HAP-1 (cell line): ENCODE data around the gene MYCBP.

Experiments used
- DNase-seq, 2 experiments: peaks; one replicate each; pipeline ENCODE4 v3.0.0-alpha.2; 2016 to 2020; ENCODE audit warnings: low spot score in 2 of 2
- H3K27me3 ChIP-seq: fragments of 250-450 bp; sonication (Bioruptor Pico); 2 replicates; pipeline ENCODE4 v1.5.1; 2020; ENCODE audit warnings: low read depth, mild to moderate bottlenecking, moderate library complexity
- H3K36me3 ChIP-seq: fragments of 250-450 bp; sonication (Bioruptor Pico); replicated peaks from 2 replicates; pipeline ENCODE4 v1.5.1; 2020; ENCODE audit warnings: mild to moderate bottlenecking
- H3K4me1 ChIP-seq: fragments of 250-450 bp; sonication (Bioruptor Pico); 2 replicates; pipeline ENCODE4 v1.5.1; 2020; ENCODE audit warnings: mild to moderate bottlenecking
- H3K4me3 ChIP-seq: fragments of 250-450 bp; sonication (Bioruptor Pico); 2 replicates; pipeline ENCODE4 v1.5.1; 2020; ENCODE audit warnings: mild to moderate bottlenecking, moderate library complexity
- H3K9me3 ChIP-seq: fragments of 250-450 bp; sonication (Bioruptor Pico); 2 replicates; pipeline ENCODE4 v1.5.1; 2020; ENCODE audit warnings: mild to moderate bottlenecking, moderate library complexity
- in situ Hi-C: fragments of 300-500 bp; cut with MboI; formaldehyde crosslinking; loops from 3 replicates; pipeline ENCODE4 v1.14.3; 2020; ENCODE audit warnings: low sequenced_read_pairs, inconsistent platforms, mixed read lengths

Gene MYCBP

GRCh38 chr1:38889589-38889988, 16.4 kb upstream of the MYCBP start:
- H3K36me3 ChIP-seq = no peaks in the 10 kb centered on the region
- DNase-seq = no peak
- no peaks in the 10 kb centered on the region for H3K9me3 ChIP-seq
- no peaks in the 10 kb centered on the region for H3K4me1 ChIP-seq
- no peaks in the 10 kb centered on the region for H3K27me3 ChIP-seq
- H3K4me3 ChIP-seq = no peak overlapping the region
- in situ Hi-C loops = no loop called here

GRCh38 chr1:38888423-38889333, 15.5 kb upstream of the MYCBP start:
- Histone ChIP-seq H3K4me1 (no peaks in the 10 kb centered on the region), H3K4me3 (no peak overlapping the region), H3K27me3 (no peaks in the 10 kb centered on the region), H3K9me3 (no peaks in the 10 kb centered on the region), H3K36me3 (no peaks in the 10 kb centered on the region)
- DNase-seq = no peak
- in situ Hi-C loops = no loop called here

DNA sequence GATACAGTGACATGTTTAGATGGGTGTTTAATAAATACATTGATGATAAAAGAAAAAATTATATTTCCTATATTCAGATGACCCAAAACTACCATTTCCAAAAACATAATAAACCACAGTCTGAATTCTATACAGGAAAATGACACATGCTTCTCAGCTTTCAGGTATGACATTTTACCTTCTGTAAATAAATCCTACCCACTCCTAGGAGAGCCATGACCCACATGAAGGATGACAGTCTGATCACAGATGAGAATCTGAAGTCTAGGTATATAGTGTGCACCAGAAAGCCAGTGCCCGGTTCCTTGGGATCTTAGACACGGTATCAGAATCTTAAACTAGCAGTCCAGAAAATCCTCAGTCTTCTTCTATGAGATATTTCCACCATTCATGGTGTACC, 11.9 kb upstream of the MYCBP start:
- H3K4me3 ChIP-seq = no peak overlapping the region
- H3K36me3 ChIP-seq = no peaks in the 10 kb centered on the region
- in situ Hi-C loops = no loop called here
- H3K9me3 ChIP-seq = no peaks in the 10 kb centered on the region
- no peaks in the 10 kb centered on the region for H3K27me3 ChIP-seq
- H3K4me1 ChIP-seq = no peaks in the 10 kb centered on the region
- no peak for DNase-seq

DNA sequence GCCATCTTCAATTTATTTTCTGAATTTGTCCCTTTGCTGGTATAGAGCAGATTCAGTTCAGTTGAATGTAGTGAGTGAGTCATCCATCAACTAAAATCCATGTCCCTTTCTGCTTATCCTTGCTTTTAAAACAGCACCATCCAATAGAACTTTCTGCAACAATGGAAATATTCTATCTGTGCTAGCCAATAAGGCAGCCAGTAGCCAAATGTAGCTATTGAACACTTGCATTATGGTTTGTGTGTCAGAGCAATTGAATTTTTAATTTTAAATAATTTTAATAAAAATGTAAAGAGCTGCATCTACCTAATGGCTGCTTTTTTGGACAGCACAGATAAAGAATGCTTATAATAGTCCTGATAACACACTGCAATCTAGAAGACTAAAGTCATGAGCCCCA, 8.3 kb upstream of the MYCBP start, which contains the start of gene GJA9:
GJA9 (minus strand) TSS at position 101 of the 400 bp plus-strand sequence. CDS start 5,489 bp downstream, outside the sequence.
- DNase-seq = no peak
- H3K4me1 ChIP-seq = no peaks in the 10 kb centered on the region
- H3K4me3 ChIP-seq = no peak within 1 kb of the TSS
- H3K36me3 ChIP-seq = no peaks in the 10 kb centered on the region
- H3K27me3 ChIP-seq = no peaks in the 10 kb centered on the region
- in situ Hi-C loops = no loop called here
- H3K9me3 ChIP-seq = no peaks in the 10 kb centered on the region

DNA sequence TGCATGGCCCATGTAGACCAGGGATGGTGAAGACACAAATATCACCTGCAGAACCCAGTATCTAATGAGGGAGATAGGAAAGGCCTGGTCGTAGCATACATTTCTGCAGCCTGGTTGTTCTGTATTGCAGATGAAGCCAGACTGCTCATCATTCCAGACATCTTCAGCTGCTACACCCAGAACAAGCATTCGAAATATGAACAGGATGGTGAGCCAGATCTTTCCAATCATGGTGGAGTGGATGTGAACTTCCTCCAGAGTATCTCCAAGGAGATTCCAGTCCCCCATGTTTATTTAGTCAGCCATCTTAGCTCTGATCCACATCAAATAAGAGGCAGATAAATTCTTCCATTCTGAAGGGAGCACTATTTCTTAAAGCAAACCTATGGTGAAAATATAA, 2.7 kb upstream of the MYCBP start:
- in situ Hi-C loops = no loop called here

GRCh38 chr1:38872401-38873026, 634 bp downstream of the MYCBP start:
- H3K27me3 ChIP-seq = no peaks in the 10 kb centered on the region
- H3K36me3 ChIP-seq = peaks cover 4% of the 10 kb centered on the region
- no peaks in the 10 kb centered on the region for H3K9me3 ChIP-seq
- in situ Hi-C loops = no loop called here
- peak overlapping the region; percentile 88 for H3K4me3 ChIP-seq
- H3K4me1 ChIP-seq = peaks cover 5% of the 10 kb centered on the region; the same call in 1 of the 2 replicates
- peak in 1 of 2 experiments; percentile 23 for DNase-seq

More for the DNA sequence above, 2.7 kb upstream of the MYCBP start:
- Histone ChIP-seq H3K4me3 (no peak overlapping the region), H3K36me3 (no peaks in the 10 kb centered on the region), H3K4me1 (peaks cover 5% of the 10 kb centered on the region; the same call in 1 of the 2 replicates), H3K9me3 (no peaks in the 10 kb centered on the region), H3K27me3 (no peaks in the 10 kb centered on the region)
- DNase-seq = no peak

DNA sequence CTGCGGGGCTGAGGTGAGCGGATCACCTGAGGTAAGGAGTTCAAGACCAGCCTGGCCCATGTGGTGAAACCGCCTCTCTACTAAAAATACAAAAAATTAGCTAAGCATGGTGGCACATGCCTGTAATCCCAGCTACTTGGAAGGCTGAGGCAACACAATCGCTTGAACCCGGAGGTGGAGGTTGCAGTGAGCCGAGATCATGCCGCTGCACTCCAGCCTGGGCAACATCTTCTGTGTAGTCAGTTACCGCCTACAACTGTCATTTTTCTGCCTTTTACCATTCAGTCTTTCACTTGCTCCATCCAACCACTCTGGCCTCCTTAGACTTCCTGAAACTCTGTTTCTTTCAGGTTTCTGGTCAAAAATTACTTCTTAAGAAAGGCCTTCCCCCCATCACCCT, 2.2 kb downstream of the MYCBP start:
- no peak for DNase-seq
- Histone ChIP-seq H3K36me3 (peaks cover 8% of the 10 kb centered on the region), H3K4me1 (peaks cover 5% of the 10 kb centered on the region; the same call in 1 of the 2 replicates), H3K4me3 (no peak overlapping the region), H3K27me3 (no peaks in the 10 kb centered on the region), H3K9me3 (no peaks in the 10 kb centered on the region)
- in situ Hi-C loops = no loop called here

DNA sequence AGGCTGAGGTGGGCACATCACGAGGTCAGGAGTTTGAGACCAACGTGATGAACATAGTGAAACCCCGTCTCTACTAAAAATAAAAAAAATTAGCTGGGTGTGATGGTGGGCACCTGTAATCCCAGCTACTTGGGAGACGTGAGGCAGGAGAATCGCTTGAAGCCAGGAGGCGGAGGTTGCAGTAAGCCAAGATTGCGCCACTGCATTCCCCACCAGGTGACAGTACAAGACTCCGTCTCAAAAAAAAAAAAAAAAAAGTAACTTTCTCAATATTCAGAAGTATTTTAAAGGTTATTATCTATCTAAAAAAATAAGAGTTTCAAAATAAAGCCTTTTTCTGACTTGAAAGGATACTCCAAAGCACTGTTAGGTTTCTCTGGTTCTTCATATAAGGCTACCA, 5.9 kb downstream of the MYCBP start:
- H3K4me3 ChIP-seq = no peak overlapping the region
- H3K4me1 ChIP-seq = peaks cover 5% of the 10 kb centered on the region; the same call in 1 of the 2 replicates
- no peaks in the 10 kb centered on the region for H3K9me3 ChIP-seq
- H3K36me3 ChIP-seq = peaks cover 12% of the 10 kb centered on the region
- in situ Hi-C loops = no loop called here
- H3K27me3 ChIP-seq = no peaks in the 10 kb centered on the region
- DNase-seq = no peak

DNA sequence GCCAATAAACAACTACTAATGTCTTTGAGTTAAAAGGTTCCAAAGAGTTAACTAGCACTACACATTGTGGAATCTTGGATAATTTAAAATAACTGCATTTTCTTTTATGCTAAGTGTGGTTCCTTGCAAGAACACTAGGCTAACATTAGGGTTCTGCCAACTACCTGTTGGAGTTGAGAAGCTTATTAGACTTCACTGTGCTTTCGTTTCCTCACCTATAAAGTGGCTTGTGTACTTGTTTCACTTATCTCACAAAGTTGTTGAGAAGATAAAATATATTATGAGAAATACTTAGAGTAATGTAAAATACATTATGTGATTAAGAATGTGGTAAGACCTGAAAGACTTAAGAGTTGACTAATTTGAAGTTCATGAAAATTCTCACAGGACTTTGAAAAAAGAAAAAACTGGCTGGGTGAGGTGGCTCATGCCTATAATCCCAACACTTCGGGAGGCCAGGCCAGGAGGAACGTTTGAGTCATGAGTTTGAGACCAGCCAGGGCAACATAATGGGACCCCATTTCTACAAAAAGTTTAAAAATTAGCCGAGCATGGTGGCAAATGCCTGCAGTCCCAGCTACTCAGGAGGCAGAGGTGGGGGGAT, 7.9 kb downstream of the MYCBP start:
- no peak for DNase-seq
- Histone ChIP-seq H3K9me3 (no peaks in the 10 kb centered on the region), H3K4me3 (no peak overlapping the region), H3K27me3 (no peaks in the 10 kb centered on the region), H3K36me3 (peaks cover 14% of the 10 kb centered on the region), H3K4me1 (0 out of 2 replicates have a peak, but pooled peaks cover 8% of the 10 kb centered on the region)
- in situ Hi-C loops = no loop called here

DNA sequence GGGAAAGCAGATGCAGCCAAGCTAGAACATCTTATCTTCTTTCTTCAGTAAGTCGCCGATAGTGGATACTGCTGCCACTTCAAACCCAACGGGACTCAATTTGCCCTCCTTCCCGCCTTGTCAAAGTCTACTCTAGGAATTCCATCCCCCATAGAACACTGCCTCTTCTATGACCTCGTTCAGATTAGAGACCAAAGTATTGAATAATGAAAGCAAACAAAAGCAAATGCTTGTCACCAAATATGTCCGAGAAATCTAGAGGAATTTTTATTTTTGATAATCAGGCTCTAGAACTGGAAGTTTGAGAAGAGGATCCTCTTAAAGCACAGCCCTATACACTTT, 12.7 kb downstream of the MYCBP start:
- Histone ChIP-seq H3K4me3 (peak overlapping the region; percentile 69), H3K27me3 (no peaks in the 10 kb centered on the region), H3K9me3 (no peaks in the 10 kb centered on the region), H3K4me1 (peaks cover 8% of the 10 kb centered on the region), H3K36me3 (peaks cover 15% of the 10 kb centered on the region)
- DNase-seq = no peak
- in situ Hi-C loops = no loop called here

DNA sequence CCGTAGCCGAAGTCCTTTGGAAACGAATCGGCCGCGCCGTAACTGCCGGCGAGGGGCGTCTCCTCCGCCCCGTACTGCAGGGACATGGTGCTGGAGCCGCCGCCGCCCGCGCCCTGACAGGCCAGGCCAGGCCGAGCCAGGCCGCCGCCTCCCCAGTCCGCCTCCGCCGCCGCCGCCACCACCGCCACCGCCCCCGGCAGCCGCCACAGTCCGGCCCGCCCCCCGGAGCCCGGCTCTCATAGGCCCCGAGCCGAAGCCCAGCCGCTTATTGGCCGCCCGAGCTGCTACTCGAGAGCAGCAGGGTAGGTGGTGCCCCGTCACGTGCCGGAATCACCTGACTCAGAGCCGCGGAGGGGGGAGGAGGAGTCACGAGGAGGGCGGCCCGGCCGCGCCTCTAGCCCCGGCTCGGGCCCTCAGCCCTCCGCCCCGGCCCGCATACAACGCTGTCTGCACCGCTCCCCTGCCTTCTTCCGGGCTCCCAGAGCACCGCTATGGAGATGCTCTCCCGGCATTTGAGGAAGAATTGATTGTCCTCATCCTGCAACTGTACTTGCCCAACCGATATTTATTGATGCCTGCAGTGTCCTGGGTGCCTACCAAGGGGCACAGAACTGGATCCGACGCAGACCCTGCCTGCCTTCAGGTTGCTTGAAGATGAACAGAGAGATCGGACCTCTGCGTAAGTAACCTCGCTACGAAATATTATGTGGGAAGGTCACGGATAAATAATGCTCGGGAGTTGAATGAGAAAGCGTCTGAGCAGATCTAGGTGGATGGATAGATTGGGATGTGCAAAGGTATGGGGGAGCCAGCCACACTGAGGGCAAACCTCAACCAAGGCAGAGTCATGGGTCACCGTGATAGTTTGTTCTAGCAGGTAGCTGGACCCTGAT, 13.3 kb downstream of the MYCBP start, which contains the start of gene RRAGC:
RRAGC (minus strand) TSS at position 212 of the 893 bp plus-strand sequence; CDS start at position 86, 126 bp downstream.
- peaks cover 8% of the 10 kb centered on the region for H3K4me1 ChIP-seq
- no peaks in the 10 kb centered on the region for H3K27me3 ChIP-seq
- peaks cover 18% of the 10 kb centered on the region for H3K36me3 ChIP-seq
- peak within 1 kb of the TSS; percentile 69 for H3K4me3 ChIP-seq
- H3K9me3 ChIP-seq = no peaks in the 10 kb centered on the region
- peak; percentile 96 to 99 for DNase-seq
- in situ Hi-C loops = no loop called here

- H3K36me3 ChIP-seq = peaks cover 23% of the 10 kb centered on the region
- peak in 1 of 2 experiments; percentile 50 for DNase-seq
- H3K4me3 ChIP-seq = peak overlapping the region; percentile 69
- no peaks in the 10 kb centered on the region for H3K27me3 ChIP-seq
- in situ Hi-C loops = no loop called here
- H3K4me1 ChIP-seq = peaks cover 8% of the 10 kb centered on the region
- H3K9me3 ChIP-seq = no peaks in the 10 kb centered on the region
Measured at GRCh38 chr1:38858833-38859560, 14.2 kb downstream of the MYCBP start.
